Measurements from ENCODE around the gene CHRNA9.

- TF ChIP-seq CTCF (IDR thresholded peaks at IDR 0.05) (no peak), POLR2A (IDR thresholded peaks at IDR 0.05) (no peak)
These were observed 40.5 kb downstream of the CHRNA9 start for GRCh38 chr4:40375620-40376019.

All from heart left ventricle (tissue), 13 donors.